Sigmoid colon (tissue), 4 donors: ENCODE results near the gene TACC2.

ENCODE experiments used
- EP300 ChIP-seq, 4 donors: sonication (generic); formaldehyde crosslinking; IDR thresholded peaks; one replicate each; pipeline ENCODE4 v1.6.1; 2017; ENCODE audit warnings: antibody characterized with exemption in 4 of 4
- TF ChIP-seq, protein P1 (sequence below), 4 experiments: fragments of 450-650 bp in 3 of 4; fragments of 200-600 bp in 1 of 4; IDR thresholded peaks; one replicate each; pipeline ENCODE4 v1.5.1; 2016 to 2019; ENCODE audit warnings: antibody characterized with exemption in 4 of 4, mild to moderate bottlenecking in 3 of 4, moderate library complexity in 2 of 4

DNA sequence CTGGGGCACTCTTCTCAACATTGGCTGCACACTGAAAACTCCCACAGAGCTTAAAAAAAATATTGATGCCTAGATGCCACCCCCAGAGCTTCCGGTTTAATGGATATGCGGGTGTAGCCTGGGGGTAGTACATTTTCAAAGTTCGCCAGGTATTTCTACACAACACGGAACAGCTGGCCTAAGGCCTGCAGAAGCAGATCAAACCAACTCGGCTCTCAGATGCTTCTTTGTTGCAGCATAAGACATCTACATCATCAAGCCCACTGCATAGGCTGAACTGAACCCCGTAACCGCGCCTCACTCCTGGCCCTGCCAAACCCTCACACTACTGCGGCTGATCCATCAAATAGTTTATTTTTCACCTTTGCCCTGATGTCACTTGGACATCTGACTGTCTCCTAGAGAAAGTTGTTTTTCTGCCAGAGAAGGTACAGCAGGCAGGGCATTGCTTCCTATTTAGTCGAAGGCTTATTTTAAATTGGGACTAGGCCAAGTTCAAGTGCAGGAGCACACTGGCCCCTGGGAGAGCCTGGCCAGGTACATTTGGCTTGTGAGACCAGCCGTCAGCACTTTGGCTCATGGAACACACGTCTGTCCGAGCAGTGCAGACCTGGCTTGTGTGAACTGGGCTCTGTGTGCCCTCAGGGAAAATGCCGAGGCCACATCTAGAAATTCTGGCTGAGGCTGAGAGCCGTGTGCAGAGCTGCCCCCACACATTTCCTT lies 113.3 kb downstream of the TACC2 start:
- no peak for TF ChIP-seq EP300 (IDR thresholded peaks at IDR 0.05)
- TF ChIP-seq, protein P1, sequence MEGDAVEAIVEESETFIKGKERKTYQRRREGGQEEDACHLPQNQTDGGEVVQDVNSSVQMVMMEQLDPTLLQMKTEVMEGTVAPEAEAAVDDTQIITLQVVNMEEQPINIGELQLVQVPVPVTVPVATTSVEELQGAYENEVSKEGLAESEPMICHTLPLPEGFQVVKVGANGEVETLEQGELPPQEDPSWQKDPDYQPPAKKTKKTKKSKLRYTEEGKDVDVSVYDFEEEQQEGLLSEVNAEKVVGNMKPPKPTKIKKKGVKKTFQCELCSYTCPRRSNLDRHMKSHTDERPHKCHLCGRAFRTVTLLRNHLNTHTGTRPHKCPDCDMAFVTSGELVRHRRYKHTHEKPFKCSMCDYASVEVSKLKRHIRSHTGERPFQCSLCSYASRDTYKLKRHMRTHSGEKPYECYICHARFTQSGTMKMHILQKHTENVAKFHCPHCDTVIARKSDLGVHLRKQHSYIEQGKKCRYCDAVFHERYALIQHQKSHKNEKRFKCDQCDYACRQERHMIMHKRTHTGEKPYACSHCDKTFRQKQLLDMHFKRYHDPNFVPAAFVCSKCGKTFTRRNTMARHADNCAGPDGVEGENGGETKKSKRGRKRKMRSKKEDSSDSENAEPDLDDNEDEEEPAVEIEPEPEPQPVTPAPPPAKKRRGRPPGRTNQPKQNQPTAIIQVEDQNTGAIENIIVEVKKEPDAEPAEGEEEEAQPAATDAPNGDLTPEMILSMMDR (IDR thresholded peaks at IDR 0.05) = no peak
